GM18858 (cell line): ENCODE data around the gene CNGA2.

ENCODE experiments used
- ATAC-seq: cut with Tn5 transposase; IDR thresholded peaks from one replicate; pipeline ENCODE4 v1.9.1; 2021; ENCODE audit not compliant: unreplicated experiment

The CNGA2 gene

DNA sequence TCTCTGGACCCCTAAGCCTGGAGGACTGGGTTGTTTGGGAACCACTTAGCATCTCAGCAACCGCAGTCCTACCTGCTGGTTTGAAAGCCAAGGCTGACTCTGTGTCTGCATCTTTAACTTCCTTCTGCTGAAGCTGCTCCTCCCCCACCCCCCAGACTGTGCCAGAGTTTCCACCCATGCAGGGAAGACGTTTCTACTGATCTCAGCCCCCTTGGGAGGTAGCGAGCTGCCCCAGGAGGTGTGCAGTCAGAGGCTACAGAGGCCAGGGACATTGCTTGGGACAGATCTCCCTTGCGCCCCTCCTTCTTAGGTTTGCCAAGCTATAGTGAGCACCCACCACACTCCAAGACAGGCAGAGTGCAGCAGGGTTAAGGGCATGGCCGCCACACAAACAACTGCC lies 23.4 kb upstream of the CNGA2 start:
- no peak for ATAC-seq

DNA sequence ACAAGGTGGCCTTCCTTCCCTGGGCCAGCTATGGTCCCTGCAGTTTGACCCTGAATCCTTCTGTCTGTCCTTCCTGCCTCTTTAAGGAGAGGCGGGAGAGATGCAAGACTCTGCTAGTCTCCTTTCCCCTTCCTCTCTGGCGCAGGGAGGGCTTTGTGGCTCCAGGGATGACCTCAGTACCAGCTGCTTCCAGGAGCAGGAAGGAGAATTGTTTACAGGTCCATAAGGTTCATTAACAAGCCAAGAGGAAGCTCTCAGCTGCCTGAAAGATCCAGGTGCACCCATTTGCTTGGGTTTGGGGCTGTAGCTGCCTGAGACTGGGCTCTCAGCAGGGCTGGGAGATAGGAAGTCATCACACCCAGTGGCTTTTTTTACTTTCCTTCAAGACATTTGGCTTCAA lies 22.8 kb upstream of the CNGA2 start:
- ATAC-seq = no peak

DNA sequence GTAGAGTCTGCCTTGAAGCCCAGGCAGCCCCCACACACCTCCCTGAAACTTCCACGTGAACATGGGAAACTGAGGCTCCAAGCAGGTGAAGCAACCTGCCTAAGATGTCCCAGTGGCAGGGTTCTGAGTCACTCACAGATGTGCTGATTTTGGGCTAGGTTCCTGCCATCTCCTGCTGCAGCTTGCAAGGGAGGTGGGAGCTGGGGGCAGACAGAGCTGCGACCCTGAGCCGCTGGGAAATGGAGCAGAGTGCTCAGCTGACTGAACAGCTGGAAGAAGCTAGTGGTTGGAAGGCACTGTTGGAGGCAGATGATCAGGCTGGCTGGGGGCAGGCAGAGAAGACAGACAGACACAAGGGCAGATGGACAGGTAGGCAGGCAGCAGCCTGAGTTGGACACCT lies 22.3 kb upstream of the CNGA2 start:
- ATAC-seq = no peak

DNA sequence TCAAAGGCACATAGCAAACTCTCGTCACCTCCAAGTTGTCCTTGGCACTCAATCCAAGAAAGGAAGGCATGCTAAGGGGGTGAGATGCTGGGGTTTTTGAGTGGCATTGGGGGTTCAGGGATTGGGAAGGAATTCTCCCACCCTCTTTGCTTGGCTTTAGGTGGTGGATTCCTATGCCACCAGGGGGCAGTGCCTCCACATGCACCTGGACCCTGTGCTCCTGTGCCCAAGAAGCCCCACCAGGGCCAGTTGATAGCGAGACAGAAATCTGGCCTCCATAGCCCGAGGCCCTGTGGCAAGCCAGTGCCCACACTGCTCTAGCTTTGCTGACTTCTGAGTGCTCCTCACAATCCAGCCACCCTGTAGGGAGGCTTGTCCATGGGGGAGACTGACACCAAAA lies 20.7 kb upstream of the CNGA2 start:
- ATAC-seq = no peak

DNA sequence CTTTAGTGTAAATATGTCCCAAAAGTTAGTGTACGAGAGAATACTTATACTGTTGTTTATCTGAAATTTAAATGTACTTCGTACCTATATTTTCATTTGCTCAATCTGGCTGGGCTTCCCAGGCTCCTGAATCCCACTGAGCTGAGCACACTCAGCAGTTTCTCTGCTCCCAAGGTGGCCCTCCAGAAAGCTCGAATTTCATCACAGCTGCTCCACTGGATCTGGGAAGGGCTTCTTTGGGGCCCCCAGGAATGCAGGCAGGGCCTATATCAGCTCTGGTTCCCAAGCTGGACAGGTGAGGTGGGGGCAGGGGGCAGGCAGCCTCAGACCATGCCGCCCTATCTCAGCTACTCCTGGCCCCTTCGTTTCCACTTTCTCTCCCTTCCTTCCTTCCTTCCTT lies 20.2 kb upstream of the CNGA2 start:
- no peak for ATAC-seq

DNA sequence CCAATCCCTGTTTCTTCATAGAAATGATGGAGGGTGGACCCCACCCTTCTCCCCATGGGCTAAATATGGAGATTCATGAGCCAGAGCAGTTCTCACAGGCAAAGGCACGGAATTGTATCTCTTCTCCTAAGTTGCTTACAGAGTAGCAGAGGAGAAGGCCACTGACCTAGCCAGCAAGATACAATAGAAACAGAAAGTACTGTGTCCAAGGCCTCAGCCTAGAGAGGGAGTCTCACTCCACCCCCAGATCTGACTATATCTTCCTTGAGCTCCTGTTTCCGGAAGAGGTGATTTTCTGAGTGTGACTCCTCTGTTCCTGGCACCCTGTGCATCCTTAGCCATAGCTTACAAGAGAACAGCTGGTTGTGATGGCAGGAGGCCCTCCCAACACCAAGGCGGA lies 18.8 kb upstream of the CNGA2 start, which contains the start of gene FATE1:
TSS of gene FATE1 (plus strand) at position 284 of the 400 bp plus-strand sequence. CDS start at position 369, 85 bp downstream.
- ATAC-seq = no peak

DNA sequence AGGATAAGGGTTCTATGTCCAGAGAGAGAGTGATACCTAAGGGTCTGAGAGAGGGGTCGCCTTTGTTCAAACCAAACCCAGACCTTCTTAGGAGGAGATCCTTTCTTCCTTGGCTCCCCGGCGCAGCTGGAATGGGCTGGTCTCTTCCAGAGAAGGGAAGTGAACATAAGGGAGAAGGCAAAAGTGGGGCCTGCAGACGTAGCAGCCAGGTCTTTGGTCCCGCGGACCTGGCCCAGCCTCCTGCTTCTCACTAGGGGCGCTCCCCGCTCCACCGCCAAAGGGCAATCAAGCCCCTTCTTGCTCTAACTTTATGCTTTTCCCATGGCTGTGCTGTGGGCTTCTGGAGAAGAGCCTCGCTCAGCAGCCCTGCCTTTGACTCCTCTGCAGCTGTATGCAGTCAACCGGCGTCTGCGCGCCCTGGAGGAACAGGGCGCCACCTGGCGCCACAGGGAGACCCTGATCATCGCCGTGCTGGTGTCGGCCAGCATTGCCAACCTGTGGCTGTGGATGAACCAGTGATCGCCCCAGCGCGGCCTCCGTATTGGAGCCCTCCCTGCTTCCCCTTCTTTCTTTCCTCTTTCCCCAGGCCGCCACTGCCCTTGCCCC lies 12.2 kb upstream of the CNGA2 start:
- ATAC-seq = no peak

DNA sequence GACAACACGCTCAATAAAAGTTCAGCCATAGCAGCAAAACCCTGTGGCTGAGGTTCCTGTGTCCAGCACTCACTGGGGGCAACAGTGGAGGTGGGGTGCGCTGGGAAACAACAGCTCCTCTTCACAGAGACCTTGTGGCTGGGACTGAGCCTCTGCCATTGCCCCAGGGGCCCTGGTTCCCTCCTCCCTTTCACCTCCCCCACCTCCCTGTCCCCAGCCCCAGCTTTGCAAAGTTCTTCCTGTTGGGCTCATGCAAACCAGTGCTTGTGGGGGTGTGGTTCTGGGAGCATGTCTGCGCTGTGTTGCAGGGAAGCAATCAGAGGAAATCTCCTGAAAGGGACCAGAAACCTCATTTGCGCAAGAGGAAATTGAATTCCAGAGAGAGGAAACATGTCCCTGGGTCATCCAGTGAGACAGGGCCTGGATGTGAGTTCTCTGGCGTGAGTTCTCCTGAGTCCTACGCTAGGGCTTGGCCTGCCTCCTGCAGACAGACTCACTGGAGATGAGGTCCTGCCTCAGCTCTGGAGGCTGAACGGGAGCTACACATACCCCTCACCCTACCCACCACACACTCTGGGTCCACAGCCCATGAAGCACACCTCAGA lies 11.3 kb upstream of the CNGA2 start:
- no peak for ATAC-seq

DNA sequence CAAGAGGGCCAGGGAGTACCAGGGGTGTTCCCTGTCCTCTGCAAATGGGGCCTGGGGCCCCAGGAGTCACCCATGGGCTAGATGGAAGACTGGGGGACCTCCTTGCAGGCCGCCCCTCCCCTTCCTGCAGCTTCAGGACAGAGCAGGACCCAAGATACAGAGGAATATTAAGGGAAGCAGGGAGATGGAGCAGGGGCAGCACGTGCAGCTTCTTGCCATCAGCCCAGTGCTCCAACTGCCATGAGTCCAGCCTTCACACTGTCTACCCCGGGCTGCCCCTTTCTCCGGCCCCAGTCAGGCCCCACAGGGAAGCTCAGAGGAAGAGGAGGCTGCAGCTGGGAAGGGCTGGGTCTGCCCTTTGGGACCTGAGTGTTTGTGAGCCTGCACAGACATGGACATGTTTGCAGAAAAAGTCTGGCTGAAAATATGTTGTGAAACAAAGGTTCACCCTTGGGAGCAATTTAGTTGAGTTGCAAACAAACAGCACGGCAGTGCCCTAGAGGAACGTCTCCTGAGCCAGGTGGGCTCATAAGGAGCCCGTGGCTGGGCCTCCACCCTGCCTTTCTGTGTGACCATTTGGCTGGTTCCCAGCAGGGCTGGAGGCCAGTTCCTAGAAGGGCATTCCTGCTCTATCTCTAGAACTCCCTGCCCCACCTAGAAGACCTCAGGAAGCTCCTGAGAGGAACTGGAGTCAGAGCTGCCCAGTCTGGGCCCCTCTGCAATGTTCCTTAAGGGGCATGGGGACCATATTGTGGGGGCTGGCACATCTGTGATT lies 9.8 kb upstream of the CNGA2 start:
- no peak for ATAC-seq

DNA sequence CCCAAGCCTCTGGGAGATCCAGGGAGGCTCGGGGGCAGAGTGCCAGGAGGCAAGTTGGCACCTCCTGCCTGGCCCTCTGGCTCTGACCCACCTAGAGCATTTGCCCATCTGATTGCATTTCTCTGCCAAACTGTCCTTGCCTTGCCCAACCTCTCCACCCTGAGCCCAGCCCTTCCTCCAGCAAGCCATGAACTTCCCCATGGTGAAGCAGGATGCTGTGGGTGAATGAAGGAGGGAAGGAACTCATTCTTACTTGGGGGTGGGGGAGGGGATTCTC lies 9.3 kb upstream of the CNGA2 start:
- ATAC-seq = no peak

DNA sequence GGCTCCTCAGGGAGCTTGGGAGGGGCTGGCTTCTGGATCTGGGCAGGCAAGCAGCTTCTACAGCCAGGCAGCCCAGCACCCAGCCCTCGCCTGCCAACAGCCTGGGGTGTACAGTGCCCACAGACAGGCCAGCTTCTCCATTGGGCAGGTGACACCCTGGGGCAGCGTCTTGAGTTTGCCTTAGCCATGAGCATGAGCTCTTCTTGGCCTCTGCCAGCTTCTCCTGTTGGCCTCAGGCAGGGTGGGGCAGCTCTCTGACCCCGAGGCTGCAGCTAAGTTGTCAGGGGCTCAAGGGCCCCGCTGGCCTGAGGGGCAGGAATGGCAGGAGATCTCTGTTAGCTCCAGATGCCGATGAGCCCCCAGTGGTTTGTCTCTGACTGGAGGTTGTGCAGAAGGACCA lies 7.8 kb upstream of the CNGA2 start:
- no peak for ATAC-seq

DNA sequence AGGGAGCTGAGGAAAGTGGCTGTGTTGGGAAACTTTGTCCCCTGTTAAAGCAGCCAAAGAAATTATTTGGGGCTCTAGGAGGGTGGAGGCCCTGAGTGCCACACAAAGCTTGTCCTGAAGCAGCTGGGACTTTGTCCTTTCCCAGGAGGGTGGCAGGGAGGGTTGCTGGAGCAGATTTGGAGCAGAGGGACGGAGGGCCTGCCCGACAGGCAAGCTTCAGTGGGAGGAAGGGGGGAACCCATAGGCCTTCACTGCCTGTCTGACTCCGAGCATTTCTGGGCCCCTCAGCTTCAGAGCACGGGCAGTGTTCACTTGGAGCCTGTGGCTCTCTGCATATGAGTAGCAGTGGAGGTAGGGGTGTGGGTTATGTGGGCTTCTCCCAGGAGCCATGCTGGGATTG lies 7.2 kb upstream of the CNGA2 start:
- no peak for ATAC-seq

DNA sequence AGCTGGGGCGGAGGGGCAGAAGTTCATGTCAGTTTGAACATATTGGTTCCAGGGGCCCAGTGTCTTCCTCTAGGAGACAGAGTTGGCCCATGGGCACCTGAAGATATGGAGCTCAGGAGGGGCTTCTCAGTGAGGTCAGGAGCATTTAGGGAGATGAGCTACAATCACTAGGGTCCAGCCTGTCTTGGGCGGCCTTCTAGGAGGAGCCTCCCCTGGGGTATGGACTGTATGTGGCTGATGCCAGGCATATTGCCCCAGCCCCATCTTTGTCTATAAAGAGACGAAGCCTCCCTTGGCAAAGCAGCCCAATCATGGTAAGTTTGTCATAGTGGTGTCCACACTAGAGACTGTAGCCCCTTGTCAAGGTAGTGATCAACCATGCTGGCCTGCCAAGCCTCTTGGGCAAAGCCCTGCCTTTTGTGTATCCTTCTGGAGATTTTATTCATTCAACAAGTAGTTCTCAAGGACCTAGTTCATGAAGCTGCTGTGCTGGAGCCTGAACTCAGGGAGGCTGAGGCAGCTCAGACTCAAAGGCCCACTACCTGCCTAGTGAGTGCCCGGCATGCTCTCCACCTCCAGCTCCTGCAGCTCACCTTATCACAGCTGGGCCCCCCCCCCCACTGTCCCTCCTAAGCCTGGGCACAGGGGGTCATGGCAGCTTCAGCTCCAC lies 5.4 kb upstream of the CNGA2 start:
- ATAC-seq = no peak

DNA sequence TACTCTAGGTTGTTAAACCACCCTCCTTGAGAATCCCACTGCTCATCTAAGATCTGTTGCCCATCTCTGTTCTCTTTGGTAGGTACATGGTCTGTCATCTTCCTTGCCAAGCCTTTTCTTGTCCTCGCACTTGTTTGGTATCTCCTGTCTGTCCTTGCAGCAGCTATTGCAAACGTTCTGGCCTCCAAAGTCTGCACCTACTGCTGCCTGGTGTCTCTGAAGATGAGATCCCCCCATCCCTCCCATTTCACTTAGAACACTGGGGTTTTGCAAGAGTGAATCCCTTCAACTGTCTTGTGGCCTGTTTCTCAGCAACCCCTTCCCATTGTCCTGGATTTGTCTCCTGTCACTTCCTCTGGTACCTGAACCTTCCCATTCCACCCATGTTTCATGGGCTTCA lies 673 bp downstream of the CNGA2 start:
- ATAC-seq = no peak

DNA sequence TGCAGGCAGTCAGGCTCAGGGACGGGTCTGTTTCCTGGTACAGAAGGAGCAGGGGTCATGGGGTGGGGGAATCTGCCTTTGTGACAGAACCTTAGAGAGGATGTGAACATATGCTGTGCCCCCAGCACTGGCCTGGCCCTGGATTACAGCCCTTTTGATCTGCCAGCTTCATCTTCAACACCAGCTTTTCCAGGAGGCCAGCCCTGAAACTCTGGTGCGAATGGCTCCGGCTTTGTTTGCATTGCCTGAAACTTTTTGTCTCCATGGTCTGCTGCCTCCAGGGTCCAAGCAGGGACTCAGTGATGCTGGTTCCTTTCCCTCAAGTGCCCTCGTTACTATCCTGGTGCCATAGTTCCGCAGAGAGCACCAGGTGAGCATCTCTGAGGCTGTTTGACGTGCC lies 2.1 kb downstream of the CNGA2 start:
- ATAC-seq = no peak

DNA sequence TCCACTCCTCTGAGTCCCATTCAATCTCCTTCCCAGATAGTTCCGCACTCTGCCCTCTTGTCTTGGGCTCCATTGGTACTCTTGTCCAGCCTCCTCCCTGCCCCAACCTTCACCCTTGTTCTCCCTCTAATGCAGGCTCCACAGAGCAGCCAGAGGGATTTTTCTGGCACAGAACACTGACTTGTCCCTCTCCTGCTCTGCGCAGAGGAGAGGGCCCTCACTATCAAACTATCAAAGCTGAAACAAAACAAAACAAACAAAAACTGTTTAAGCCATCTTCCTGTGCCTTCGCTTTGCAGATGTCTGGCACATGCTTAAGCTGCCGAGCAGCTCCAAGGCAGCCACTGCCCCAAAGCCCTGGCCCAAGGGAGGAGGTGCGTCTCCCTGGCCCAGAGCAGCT lies 2.9 kb downstream of the CNGA2 start:
- no peak for ATAC-seq

DNA sequence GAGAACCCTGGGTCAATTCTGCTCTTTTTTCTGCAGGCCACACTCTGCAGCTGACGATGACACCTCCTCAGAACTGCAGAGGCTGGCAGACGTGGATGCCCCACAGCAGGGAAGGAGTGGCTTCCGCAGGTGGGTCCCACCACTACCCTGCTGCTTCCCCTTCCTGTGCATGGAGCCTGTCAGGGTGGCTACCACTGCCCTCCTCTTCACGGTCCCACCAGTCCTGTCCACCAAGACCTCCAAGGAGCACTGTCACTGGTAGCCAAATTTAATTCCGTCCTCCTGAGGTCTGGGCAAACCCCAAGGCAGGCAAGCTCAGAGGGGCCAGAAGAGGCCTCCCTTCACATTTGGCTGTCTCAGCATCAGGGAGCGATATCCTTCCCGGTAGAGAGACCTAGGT lies 4.2 kb downstream of the CNGA2 start:
- no peak for ATAC-seq

DNA sequence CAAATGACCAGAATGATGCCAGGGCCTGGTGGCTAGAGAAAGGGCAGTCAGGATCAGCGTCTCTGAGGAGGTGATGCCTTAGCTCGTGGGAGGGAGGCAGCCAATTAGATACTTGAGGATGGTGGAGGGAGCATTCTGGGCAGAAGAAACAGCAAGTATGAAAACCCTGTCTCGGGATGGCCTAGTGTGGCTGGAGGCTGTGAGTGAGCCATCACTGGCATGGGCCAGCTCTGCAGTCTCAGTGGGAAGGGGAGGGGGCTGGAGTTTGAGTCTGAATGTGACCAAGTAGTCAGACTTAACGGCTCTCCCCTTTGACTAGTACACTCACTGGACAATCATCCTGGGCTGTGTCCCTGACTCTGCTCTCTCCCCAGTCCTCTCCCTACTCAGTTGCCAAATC lies 7.1 kb downstream of the CNGA2 start:
- no peak for ATAC-seq

DNA sequence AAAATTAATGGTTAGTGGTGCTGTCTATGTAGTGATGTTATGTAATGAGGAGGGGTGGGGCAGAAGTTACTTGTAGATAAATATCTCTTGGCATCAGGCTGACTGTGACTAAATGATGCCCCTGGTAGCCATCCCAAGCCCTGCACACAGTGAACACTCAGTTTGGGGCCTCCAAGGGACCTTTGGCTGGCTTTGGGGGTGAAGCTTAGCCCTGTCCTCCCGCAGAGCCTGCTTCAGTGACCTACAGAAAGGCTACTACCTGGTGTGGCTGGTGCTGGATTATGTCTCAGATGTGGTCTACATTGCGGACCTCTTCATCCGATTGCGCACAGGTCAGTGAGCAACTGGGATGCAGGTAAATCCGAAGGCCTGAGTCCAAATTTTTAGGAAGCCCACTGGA lies 7.8 kb downstream of the CNGA2 start:
- no peak for ATAC-seq

DNA sequence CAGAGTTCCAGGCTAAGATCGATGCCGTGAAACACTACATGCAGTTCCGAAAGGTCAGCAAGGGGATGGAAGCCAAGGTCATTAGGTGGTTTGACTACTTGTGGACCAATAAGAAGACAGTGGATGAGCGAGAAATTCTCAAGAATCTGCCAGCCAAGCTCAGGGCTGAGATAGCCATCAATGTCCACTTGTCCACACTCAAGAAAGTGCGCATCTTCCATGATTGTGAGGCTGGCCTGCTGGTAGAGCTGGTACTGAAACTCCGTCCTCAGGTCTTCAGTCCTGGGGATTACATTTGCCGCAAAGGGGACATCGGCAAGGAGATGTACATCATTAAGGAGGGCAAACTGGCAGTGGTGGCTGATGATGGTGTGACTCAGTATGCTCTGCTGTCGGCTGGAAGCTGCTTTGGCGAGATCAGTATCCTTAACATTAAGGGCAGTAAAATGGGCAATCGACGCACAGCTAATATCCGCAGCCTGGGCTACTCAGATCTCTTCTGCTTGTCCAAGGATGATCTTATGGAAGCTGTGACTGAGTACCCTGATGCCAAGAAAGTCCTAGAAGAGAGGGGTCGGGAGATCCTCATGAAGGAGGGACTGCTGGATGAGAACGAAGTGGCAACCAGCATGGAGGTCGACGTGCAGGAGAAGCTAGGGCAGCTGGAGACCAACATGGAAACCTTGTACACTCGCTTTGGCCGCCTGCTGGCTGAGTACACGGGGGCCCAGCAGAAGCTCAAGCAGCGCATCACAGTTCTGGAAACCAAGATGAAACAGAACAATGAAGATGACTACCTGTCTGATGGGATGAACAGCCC lies 9.3 kb downstream of the CNGA2 start:
- ATAC-seq = no peak

DNA sequence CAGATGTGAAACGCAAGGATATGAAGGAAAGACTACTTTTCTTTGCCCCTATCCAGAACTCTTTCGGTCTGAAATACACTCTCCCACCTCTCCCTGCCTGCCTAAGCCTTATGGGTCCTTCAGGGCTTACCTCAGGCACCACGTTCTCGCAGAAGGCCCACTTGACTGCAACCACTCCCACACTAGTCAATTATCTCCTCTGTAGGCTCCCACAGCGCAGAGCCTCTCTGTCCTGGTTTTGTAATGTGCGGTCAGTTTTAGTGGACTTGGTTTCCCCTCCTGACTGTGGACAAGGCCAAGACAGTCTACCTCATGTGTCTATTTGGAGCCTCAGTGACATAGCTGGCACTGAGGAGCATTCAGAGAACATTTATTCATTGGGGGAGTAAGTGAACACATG lies 11.1 kb downstream of the CNGA2 start:
- ATAC-seq = no peak
